ENCODE results near the gene IP6K1. TPM values are rescaled to one million over a fixed set of nuclear protein-coding genes. Genes with fewer than 3 reads are reported as not detected.
"Not testable (repeated sequence)": the region's sequence is repeated elsewhere in the genome, so short reads cannot be mapped to it uniquely, and the experiment has no call there.

IP6K1 gene
- total RNA-seq, 2 donors from 2014 or later, result 36.5 to 37.4 TPM

GRCh38 chr3:49788056-49788455, 1.7 kb upstream of the IP6K1 start:
- Mint-ChIP-seq H3K27ac (no peak overlapping the region), H3K27me3 (ENCODE audit: low read depth) (no peaks in the 10 kb centered on the region), H3K9me3 (no peaks in the 10 kb centered on the region), H3K36me3 (ENCODE audit: insufficient read depth in 2 of 2) (peaks cover 3 to 5% of the 10 kb centered on the region in 2 donors), H3K4me3 (no peak overlapping the region), H3K4me1 (ENCODE audit: low read depth) (peaks cover 47% of the 10 kb centered on the region)
- DNase-seq (no peak), ATAC-seq (replicated peaks in 1 of 2) (no peak)

GRCh38 chr3:49787536-49787935, 1.2 kb upstream of the IP6K1 start:
- peaks cover 47% of the 10 kb centered on the region for H3K4me1 Mint-ChIP-seq (ENCODE audit: low read depth)
- DNase-seq, result no peak
- no peaks in the 10 kb centered on the region for H3K9me3 Mint-ChIP-seq
- ATAC-seq (replicated peaks in 1 of 2), result no peak
- H3K27ac Mint-ChIP-seq, result no peak overlapping the region
- H3K27me3 Mint-ChIP-seq (ENCODE audit: low read depth), result no peaks in the 10 kb centered on the region
- peak overlapping the region; percentile 91 to 92 for H3K4me3 Mint-ChIP-seq
- H3K36me3 Mint-ChIP-seq (ENCODE audit: insufficient read depth in 2 of 2), result peaks cover 3 to 5% of the 10 kb centered on the region in 2 donors

GRCh38 chr3:49787182-49787464, 781 bp upstream of the IP6K1 start:
- no peak for ATAC-seq (replicated peaks in 1 of 2)
- Mint-ChIP-seq H3K4me1 (ENCODE audit: low read depth) (peaks cover 47% of the 10 kb centered on the region), H3K27me3 (ENCODE audit: low read depth) (no peaks in the 10 kb centered on the region), H3K27ac (peak overlapping the region; percentile 94), H3K36me3 (ENCODE audit: insufficient read depth in 2 of 2) (peaks cover 3 to 8% of the 10 kb centered on the region in 2 donors), H3K4me3 (peak overlapping the region; percentile 91 to 92), H3K9me3 (no peaks in the 10 kb centered on the region)
- no peak for DNase-seq

- H3K27me3 Mint-ChIP-seq (ENCODE audit: low read depth), result no peaks in the 10 kb centered on the region
- H3K4me1 Mint-ChIP-seq (ENCODE audit: low read depth), result peaks cover 54% of the 10 kb centered on the region
- H3K9me3 Mint-ChIP-seq, result no peaks in the 10 kb centered on the region
- H3K4me3 Mint-ChIP-seq, result peak overlapping the region; percentile 91 to 99
- DNase-seq (no peak), ATAC-seq (replicated peaks in 1 of 2) (peak; percentile 46 to 49)
- H3K36me3 Mint-ChIP-seq (ENCODE audit: insufficient read depth in 2 of 2), result peaks cover 3 to 8% of the 10 kb centered on the region in 2 donors
- peak overlapping the region; percentile 95 for H3K27ac Mint-ChIP-seq
These were observed 581 bp downstream of the IP6K1 start for GRCh38 chr3:49785565-49786356.

GRCh38 chr3:49782277-49782676, 4.1 kb downstream of the IP6K1 start:
- H3K4me3 Mint-ChIP-seq; H3K36me3 Mint-ChIP-seq (ENCODE audit: insufficient read depth in 2 of 2); H3K9me3 Mint-ChIP-seq; DNase-seq; ATAC-seq (replicated peaks in 1 of 2); H3K27me3 Mint-ChIP-seq (ENCODE audit: low read depth); H3K27ac Mint-ChIP-seq: not testable (repeated sequence)
- H3K4me1 Mint-ChIP-seq (ENCODE audit: low read depth), result peaks cover 57% of the 10 kb centered on the region

GRCh38 chr3:49781415-49782199, 4.7 kb downstream of the IP6K1 start:
- ATAC-seq (replicated peaks in 1 of 2) (no peak), DNase-seq (no peak)
- H3K27ac Mint-ChIP-seq, result no peak overlapping the region
- H3K4me3 Mint-ChIP-seq, result no peak overlapping the region
- H3K27me3 Mint-ChIP-seq (ENCODE audit: low read depth), result no peaks in the 10 kb centered on the region
- H3K4me1 Mint-ChIP-seq (ENCODE audit: low read depth), result peaks cover 50% of the 10 kb centered on the region
- no peaks in the 10 kb centered on the region for H3K9me3 Mint-ChIP-seq
- H3K36me3 Mint-ChIP-seq (ENCODE audit: insufficient read depth in 2 of 2), result peaks cover 3 to 11% of the 10 kb centered on the region in 2 donors

- H3K27ac Mint-ChIP-seq; DNase-seq; ATAC-seq (replicated peaks in 1 of 2); H3K27me3 Mint-ChIP-seq (ENCODE audit: low read depth); H3K4me3 Mint-ChIP-seq; H3K9me3 Mint-ChIP-seq: not testable (repeated sequence)
- H3K36me3 Mint-ChIP-seq (ENCODE audit: insufficient read depth in 2 of 2), result peaks cover 3 to 11% of the 10 kb centered on the region in 2 donors
- H3K4me1 Mint-ChIP-seq (ENCODE audit: low read depth), result peaks cover 48% of the 10 kb centered on the region
These were observed 5.4 kb downstream of the IP6K1 start for GRCh38 chr3:49780975-49781365.

GRCh38 chr3:49780080-49780974, 6.0 kb downstream of the IP6K1 start:
- H3K4me1 Mint-ChIP-seq (ENCODE audit: low read depth), result peaks cover 44% of the 10 kb centered on the region
- peak overlapping the region in 1 of 2 donors; percentile 40 for H3K4me3 Mint-ChIP-seq
- H3K27ac Mint-ChIP-seq, result peak overlapping the region; percentile 81
- H3K9me3 Mint-ChIP-seq, result no peaks in the 10 kb centered on the region
- H3K36me3 Mint-ChIP-seq (ENCODE audit: insufficient read depth in 2 of 2), result peaks cover 0 to 8% of the 10 kb centered on the region in 2 donors
- DNase-seq, result no peak
- no peaks in the 10 kb centered on the region for H3K27me3 Mint-ChIP-seq (ENCODE audit: low read depth)
- ATAC-seq (replicated peaks in 1 of 2), result no peak

GRCh38 chr3:49779358-49780079, 6.8 kb downstream of the IP6K1 start:
- H3K27me3 Mint-ChIP-seq (ENCODE audit: low read depth), result no peaks in the 10 kb centered on the region
- peaks cover 0 to 8% of the 10 kb centered on the region in 2 donors for H3K36me3 Mint-ChIP-seq (ENCODE audit: insufficient read depth in 2 of 2)
- peaks cover 36% of the 10 kb centered on the region for H3K4me1 Mint-ChIP-seq (ENCODE audit: low read depth)
- no peak for DNase-seq
- ATAC-seq (replicated peaks in 1 of 2), result no peak
- H3K9me3 Mint-ChIP-seq, result no peaks in the 10 kb centered on the region
- peak overlapping the region; percentile 81 for H3K27ac Mint-ChIP-seq
- peak overlapping the region in 1 of 2 donors; percentile 40 for H3K4me3 Mint-ChIP-seq

- not testable (repeated sequence) for H3K27ac Mint-ChIP-seq; ATAC-seq (replicated peaks in 1 of 2); H3K9me3 Mint-ChIP-seq; H3K27me3 Mint-ChIP-seq (ENCODE audit: low read depth); H3K36me3 Mint-ChIP-seq (ENCODE audit: insufficient read depth in 2 of 2); DNase-seq; H3K4me3 Mint-ChIP-seq
- H3K4me1 Mint-ChIP-seq (ENCODE audit: low read depth), result peaks cover 34% of the 10 kb centered on the region
These were observed 10.2 kb downstream of the IP6K1 start for GRCh38 chr3:49776101-49776500.

- H3K9me3 Mint-ChIP-seq, result no peaks in the 10 kb centered on the region
- H3K27ac Mint-ChIP-seq, result no peak overlapping the region
- no peaks in the 10 kb centered on the region for H3K27me3 Mint-ChIP-seq (ENCODE audit: low read depth)
- peaks cover 1 to 4% of the 10 kb centered on the region in 2 donors for H3K36me3 Mint-ChIP-seq (ENCODE audit: insufficient read depth in 2 of 2)
- H3K4me3 Mint-ChIP-seq, result no peak overlapping the region
- ATAC-seq (replicated peaks in 1 of 2), result no peak
- peaks cover 28% of the 10 kb centered on the region for H3K4me1 Mint-ChIP-seq (ENCODE audit: low read depth)
- no peak for DNase-seq
These were observed 10.8 kb downstream of the IP6K1 start for GRCh38 chr3:49775538-49775937.

- no peak overlapping the region for H3K27ac Mint-ChIP-seq
These were observed 13.6 kb downstream of the IP6K1 start for GRCh38 chr3:49772703-49773102.

More at GRCh38 chr3:49772703-49773102, 13.6 kb downstream of the IP6K1 start:
- no peak for ATAC-seq (replicated peaks in 1 of 2)
- Mint-ChIP-seq H3K4me3 (no peak overlapping the region), H3K36me3 (ENCODE audit: insufficient read depth in 2 of 2) (peaks cover 1 to 4% of the 10 kb centered on the region in 2 donors), H3K27me3 (ENCODE audit: low read depth) (no peaks in the 10 kb centered on the region), H3K9me3 (no peaks in the 10 kb centered on the region), H3K4me1 (ENCODE audit: low read depth) (peaks cover 26% of the 10 kb centered on the region)
- DNase-seq, result no peak
